HCT116 (cell line): Measurements from ENCODE around the gene BNIP1.

ENCODE experiments used
- SIN3A ChIP-seq: IDR thresholded peaks from 2 replicates; pipeline ENCODE4 v1.6.1; 2012; ENCODE audit warnings: low read depth
- SP1 ChIP-seq: IDR thresholded peaks from 2 replicates; pipeline ENCODE4 v1.6.1; 2012; ENCODE audit warnings: low read depth
- YY1 ChIP-seq: IDR thresholded peaks from 2 replicates; pipeline ENCODE4 v1.6.1; 2011; ENCODE audit warnings: low read length, low read depth, moderate library complexity, mild to moderate bottlenecking; ENCODE audit not compliant: insufficient replicate concordance; ENCODE audit errors: extremely low read depth

- TF ChIP-seq SIN3A (no peak), YY1 (no peak), SP1 (no peak)
Observed at GRCh38 chr5:173180331-173180730, 36.0 kb downstream of the BNIP1 start.
